NCI-H1105 (cell line): Measurements from ENCODE around the gene BABAM2.
"Not testable (repeated sequence)": the region's sequence is repeated elsewhere in the genome, so short reads cannot be mapped to it uniquely, and the experiment has no call there.

Experiments used
- DNase-seq: peaks from one replicate; lab custom pipeline; 2025; lab: John Stamatoyannopoulos, UW

Gene BABAM2

DNA sequence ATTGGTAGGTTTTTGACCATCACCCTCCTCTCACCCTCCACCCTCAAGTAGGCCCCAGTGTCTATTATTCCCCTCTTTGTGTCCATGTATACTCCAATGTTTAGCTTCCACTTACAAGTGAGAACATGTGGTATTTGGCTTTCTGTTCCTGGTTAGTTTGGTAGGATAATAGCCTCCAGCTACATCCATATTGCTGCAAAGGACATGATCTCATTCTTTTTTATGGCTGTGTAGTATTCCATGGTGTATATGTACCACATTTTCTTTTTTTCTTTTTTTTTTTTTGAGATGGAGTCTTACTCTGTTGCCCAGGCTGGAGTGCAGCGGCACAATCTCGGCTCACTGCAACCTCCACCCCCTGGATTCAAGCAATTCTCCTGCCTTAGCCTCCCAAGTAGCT, 88.2 kb downstream of the BABAM2 start:
- DNase-seq, result not testable (repeated sequence)

DNA sequence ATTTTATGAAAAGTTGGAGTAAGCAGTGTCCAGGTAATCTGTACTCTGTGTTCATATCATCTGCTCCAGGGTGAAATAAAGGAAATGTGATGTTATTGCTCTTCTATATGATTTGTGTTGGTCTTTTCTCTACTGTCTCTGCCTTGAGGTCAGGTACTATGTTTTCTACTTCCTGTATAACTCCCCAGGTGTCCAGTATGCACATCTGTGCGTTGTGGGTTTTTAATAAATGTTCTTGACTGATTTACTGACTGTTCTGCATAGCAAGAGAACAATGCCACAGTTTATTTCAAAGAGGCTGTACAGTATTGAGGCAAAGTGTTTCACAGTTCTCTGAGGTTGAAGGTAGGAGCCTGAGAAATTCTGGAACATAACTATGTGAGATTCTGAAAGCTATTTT, 89.7 kb downstream of the BABAM2 start:
- DNase-seq, result no peak

GRCh38 chr2:27984153-27984552, 93.6 kb downstream of the BABAM2 start:
- no peak for DNase-seq

- no peak for DNase-seq
These were observed 97.8 kb downstream of the BABAM2 start for GRCh38 chr2:27988306-27988705.

GRCh38 chr2:27988718-27989117, 98.2 kb downstream of the BABAM2 start:
- no peak for DNase-seq

- no peak for DNase-seq
These were observed 98.6 kb downstream of the BABAM2 start for GRCh38 chr2:27989149-27989548.

- no peak for DNase-seq
These were observed 99.6 kb downstream of the BABAM2 start for GRCh38 chr2:27990030-27990590.

DNA sequence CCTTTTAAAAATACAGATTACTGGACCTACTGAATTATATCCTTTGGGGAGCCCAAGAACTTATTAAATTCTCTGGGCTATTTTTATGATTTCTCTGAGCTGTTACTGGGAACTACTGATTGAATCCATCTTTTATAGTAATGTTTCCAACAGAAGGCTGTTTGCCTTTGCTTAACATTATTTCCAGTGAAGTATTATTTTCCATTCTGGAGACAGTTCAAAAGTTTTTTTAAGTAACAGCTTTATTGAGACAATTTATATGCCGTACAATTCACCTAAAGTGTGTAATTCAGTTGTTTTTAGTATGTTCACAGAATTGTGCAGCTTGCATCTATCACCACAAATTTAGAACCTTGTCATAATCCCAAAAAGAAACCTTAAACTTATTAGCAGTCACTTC, 100.6 kb downstream of the BABAM2 start:
- DNase-seq, result no peak

GRCh38 chr2:27992787-27993401, 102.4 kb downstream of the BABAM2 start:
- no peak for DNase-seq

DNA sequence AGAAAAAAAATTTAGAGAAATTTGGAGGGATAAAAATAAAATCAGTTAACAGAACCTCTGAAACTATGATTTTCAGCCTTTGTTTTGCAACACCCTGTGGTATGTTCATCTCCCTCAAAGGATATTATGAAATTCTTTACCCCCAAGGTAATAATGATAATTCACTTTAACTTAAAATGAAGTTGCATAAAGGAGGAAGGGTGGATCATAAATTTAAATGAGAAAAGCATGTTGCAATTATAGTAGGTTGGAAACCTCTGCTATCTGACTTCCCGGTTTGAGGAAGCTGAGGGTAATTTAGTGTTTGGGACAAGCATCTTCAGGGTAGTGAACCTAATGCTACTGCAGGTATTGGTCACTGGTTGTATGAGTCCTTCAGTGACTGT, 102.9 kb downstream of the BABAM2 start:
- no peak for DNase-seq

- no peak for DNase-seq
These were observed 103.6 kb downstream of the BABAM2 start for GRCh38 chr2:27993950-27994728.

- DNase-seq, result no peak
These were observed 105.8 kb downstream of the BABAM2 start for GRCh38 chr2:27996156-27996922.

GRCh38 chr2:28000287-28000686, 109.8 kb downstream of the BABAM2 start:
- DNase-seq, result no peak

GRCh38 chr2:28002181-28002580, 111.7 kb downstream of the BABAM2 start:
- no peak for DNase-seq

DNA sequence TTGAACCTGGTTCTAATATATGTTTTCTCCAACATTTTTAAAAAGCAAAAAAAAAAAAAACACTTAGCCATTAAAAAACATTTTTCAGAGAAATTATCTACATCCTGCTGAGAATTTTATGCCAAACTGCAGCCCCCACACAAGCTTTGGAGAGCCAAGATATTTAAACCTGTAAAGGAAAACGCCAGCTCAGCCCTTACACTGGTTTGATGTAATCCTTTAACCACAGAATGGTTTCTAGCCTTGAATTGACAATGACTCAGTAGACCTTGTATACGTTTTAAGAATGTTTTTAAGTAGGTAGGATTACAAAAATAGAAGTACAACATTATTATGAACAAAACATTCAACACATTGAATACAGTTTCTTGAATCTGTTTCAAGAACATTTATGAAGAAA, 113.6 kb downstream of the BABAM2 start:
- no peak for DNase-seq

GRCh38 chr2:28009732-28010131, 119.2 kb downstream of the BABAM2 start:
- DNase-seq, result no peak

GRCh38 chr2:28011322-28011737, 120.8 kb downstream of the BABAM2 start:
- DNase-seq, result no peak

DNA sequence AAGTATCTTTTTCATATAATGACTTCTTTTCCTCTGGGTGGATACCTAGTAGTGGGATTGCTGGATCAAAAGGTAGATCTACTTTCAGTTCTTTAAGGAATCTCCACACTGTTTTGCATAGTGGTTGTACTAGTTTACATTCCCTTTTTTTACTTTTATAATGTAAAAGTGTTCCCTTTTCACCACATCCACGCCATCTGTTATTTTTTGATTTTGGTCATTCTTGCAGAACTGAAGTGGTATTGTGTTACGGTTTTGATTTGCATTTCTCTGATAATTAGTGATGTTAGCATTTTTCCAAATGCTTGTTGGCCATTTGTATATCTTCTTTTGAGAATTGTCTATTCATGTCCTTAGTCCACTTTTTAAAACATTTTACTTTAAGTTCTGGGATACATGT, 127.9 kb downstream of the BABAM2 start:
- not testable (repeated sequence) for DNase-seq

- DNase-seq, result not testable (repeated sequence)
These were observed 129.0 kb downstream of the BABAM2 start for GRCh38 chr2:28019521-28019920.

DNA sequence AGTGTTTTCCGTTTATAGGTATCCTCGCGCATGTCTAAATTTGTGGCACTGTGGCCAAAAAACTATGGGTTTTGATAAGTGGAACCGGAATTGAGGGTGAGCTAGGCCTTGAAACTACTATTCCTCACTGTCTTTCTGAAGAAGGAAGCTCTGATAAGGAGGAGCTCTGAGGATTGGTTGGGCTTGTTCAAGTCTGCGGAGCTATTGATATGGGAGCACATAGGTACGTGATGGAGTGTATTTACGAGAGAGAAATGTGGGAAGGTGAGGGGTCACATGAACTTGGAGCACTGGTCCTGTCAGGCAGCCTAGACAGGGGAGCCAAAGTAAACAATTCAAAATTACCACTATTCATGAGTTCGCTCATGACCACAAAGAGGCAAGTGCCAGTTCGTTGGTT, 131.4 kb downstream of the BABAM2 start:
- DNase-seq, result no peak

DNA sequence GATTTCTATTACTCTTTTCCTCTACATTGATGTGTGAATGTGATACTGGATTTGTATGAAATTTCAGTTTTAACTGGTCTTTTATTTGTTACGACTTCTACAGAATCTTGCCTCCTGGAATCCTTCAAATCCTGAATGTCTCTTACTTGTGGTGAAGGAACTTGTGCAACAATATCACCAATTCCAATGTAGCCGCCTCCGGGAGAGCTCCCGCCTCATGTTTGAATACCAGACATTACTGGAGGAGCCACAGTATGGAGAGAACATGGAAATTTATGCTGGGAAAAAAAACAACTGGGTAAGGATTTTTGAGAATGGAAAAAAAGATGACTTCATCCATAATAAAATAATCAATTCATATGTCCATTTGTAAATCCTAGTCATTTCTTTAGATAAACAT, 134.6 kb downstream of the BABAM2 start:
- no peak for DNase-seq

- not testable (repeated sequence) for DNase-seq
These were observed 135.7 kb downstream of the BABAM2 start for GRCh38 chr2:28026230-28026629.

GRCh38 chr2:28028025-28028424, 137.5 kb downstream of the BABAM2 start:
- DNase-seq, result no peak
